GM21528 (cell line): ENCODE measurements around the gene JADE2.

Experiments
- ATAC-seq: cut with Tn5 transposase; IDR thresholded peaks from one replicate; pipeline ENCODE4 v1.9.1; 2021; ENCODE audit warnings: mild to moderate bottlenecking, moderate library complexity; ENCODE audit not compliant: unreplicated experiment, low FRiP score

The JADE2 gene

GRCh38 chr5:134527156-134527960 lies 1.9 kb downstream of the JADE2 start:
- ATAC-seq, result peak; percentile 34

DNA sequence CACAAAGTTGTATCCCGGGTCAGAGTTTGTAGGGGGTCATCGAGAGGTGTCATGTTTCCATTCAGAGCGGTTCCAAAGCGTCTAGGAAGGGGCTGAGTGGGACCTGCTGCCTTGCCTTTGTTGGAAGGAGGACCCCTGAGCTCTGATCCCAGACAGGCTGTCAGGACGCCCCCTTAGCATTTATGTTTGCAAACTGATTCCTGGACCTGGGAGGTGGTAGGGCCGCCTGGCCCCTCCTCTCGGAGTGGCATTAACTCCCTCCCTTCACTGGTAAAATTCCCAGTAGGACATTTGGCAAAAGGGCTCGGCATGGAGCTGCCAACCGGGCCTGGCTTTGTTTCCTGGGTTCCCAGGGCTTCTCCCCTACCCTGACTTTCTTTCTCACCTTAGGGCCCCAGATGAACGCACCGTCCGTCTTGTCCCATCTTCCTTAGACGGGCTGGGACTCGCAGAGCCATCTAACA lies 2.5 kb downstream of the JADE2 start:
- no peak for ATAC-seq

DNA sequence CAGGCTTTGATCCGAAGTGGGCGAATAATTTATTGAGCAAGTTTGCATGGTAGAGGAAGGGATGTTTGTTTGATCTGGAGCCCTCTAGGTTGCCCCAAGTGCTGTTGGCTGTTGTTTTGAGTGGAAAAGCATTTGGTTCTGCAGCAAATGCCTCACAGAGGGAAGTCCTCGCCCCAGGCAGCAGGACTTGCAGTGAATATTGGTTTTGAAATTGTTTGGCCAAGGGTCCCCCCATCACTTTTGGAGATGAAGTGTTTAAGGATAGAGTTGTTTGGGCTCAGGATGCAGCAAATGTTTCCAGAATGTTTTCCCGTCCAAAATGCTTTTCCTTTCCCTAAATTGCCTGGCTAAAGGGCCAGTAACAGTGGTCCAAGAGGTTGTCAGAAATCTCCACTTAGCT lies 3.1 kb downstream of the JADE2 start:
- ATAC-seq, result no peak

GRCh38 chr5:134529460-134529859 lies 4.0 kb downstream of the JADE2 start:
- no peak for ATAC-seq

DNA sequence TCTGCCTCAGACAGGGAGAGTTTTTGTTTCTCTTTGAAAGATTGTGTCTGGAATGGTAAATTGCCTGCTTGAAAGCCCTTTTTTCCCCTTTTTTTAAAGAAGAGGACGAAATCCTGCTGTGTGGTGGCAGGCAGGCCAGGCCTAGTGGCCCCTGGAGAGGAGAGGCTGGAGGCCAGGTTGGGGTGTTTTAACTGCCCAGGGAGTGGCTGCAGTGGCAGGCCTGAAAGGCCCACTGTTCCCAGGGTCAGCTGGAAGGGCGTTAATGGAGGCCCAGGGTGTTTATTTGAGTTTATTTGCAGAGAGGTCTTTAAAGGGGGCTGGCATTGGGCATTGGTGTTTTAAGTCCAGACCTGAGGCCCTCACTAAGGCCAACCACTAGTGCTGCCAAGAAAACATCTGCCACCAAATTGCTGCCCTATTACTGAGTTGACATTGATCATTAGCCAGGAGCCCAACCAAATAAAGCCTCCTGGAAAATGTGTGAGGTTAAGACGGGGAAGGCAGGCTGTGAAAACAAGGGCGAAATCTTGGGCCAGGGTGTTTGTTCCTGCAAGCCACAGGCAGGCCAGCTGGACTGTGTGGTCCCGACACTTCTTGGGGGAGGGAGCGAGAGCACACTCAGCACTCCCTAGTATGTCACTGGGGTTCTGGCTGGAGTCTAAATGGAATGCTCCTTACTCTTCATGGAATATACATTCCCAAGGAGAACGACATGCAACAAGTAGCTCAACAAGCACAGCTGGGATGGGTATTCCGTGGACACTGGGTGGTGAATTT lies 5.0 kb downstream of the JADE2 start:
- ATAC-seq, result no peak

DNA sequence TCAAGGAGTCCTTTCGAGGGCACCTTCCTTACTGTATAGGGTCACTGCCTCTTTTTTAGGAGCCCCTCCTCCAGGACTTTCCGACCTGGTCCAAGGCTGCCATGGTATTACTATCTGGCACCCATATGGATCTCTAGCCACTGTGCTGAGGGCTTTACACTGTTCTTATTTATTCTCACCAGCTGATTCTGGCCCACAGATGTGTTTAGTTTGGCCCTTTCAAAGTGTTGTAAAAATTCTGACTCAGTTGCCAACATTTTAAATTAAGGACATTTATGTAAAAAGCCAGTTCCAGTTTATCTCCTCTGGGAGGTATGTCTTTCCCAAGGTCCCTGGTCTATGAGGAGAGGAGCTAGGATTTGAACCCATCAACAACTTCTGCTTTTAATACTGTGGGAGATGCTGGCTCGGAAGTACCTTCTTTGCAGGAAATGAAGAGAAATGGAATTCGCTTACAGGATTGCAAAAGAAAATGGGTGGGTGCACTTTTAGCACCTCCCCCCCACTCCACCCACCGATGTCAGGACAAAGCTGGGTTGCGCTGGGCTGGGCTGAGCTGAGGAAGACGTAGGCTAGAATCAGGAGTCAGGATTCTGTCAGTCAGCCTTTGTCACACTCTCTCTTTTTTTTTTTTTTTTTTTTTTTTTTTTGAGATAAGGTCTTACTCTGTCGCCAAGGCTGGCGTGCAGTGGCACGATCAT lies 7.8 kb downstream of the JADE2 start:
- no peak for ATAC-seq

GRCh38 chr5:134534058-134534725 lies 8.7 kb downstream of the JADE2 start:
- ATAC-seq, result no peak

DNA sequence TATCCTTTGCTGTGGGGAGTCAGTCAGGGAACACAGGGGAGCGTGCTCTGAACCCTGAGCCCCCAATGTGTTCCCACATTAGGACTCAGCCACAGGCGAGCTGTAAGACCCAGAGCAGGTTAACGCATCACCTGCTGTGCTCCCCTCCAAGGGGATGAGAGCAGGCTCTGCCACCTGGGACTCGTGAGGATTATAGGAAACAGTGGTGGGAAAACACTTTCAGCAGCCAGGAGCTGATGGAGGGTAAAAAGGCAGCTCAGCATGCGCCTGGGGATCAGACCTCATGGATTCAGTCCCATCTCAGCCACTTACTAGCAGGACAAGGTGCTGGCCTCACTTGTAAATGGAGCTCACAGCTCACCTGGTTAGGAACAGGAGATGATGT lies 9.2 kb downstream of the JADE2 start:
- ATAC-seq, result no peak

DNA sequence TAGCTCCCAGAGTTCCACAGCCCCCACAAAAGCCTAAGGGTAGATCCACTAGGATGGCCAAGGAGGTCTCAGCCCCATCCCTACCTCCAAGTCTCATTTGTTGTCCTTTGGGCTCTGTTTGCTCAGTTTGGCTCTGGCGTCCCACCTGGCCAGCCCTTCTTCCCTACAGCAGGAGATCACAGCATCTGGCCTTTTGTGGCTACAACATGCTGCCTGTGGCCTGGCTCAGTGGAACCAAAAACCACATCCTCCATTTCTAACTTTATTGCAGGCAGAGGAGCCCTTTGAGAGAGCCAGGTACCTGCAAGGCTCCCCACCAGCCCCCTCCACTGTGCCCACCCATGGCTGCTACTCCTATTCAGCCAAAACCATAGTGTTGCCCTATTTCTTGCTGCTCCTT lies 11.4 kb downstream of the JADE2 start:
- ATAC-seq, result no peak

GRCh38 chr5:134537297-134537696 lies 11.8 kb downstream of the JADE2 start:
- no peak for ATAC-seq

- ATAC-seq, result no peak
Observed at GRCh38 chr5:134538296-134538695, 12.8 kb downstream of the JADE2 start.

GRCh38 chr5:134539732-134540131 lies 14.3 kb downstream of the JADE2 start:
- ATAC-seq, result no peak

GRCh38 chr5:134540747-134541733 lies 15.6 kb downstream of the JADE2 start:
- ATAC-seq, result no peak

GRCh38 chr5:134541736-134542376 lies 16.4 kb downstream of the JADE2 start:
- no peak for ATAC-seq

DNA sequence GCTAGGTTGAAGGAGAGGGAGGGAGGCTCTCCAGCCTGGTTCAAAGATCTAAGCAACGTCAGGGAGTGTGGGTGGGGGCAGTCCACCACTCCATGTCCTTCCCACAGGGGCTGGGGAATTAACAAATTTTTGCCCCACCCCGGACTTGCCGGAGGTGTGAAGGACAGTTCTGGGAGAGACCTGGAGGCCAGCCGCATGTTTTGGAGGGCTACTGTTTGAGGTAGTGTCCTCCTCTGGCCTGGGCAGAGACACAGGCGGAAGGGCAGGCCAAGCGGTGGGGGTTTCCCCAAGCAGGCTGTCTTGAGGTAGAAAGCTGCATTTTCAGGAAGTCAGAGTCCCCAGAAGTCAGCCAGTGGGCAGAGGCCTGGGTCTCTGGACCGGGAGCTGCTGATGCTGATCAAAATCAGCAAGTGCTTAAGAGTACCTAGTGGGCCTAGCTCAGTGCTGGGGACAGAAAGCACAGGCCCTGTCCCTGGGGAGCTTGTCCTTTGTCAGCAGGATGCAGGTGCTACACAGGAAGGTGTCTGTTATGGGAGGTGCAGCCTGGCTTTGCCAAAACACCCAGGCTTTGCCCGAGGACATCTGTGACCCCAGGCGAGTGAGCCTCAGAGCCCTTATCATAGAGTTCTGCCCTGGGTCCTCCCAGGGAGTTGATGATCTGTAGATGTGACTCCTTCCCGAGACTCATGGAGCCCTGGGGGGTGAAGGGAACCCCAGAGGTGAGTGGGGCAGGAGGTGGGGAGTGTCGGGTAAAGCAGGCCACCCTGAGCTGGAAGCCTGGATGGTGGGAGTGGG lies 18.5 kb downstream of the JADE2 start:
- ATAC-seq, result peak; percentile 49

DNA sequence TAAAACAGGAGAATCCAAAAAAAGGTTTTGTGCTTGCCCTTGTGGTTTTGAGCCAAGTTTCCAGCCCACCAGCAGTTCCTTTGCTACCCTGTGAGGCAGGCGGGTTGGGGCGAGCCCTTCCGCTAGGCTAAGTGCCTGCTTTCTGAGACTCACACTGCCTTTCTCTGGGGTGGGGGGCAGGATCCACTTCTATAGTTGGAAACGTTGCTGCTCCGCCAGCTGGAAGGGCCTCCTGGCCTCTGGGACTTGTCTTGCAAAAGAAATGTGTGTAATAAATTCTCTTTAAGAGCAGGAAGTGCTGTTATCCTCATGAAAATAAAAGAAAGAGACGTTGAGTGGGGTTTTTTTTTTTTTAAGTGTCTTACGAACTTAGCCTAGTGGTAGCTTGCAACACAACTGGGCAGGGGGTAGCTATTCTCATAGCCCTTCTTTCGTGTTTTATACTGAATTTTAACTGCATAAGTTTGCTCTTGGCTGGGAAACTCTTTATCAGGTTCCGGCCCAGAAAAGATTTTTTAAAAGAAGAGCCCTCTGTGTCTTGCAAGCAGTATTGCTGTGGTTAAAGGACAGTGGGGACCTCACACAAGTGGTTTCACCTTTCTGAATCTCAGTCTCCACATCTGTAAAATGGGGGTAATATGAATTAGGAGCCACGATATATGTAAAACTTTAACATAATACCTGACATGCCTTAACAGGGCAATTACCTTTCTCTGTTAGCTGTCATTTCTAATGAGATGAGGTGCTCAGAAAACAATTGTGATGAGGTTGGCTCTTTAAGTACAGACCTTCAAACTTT lies 19.8 kb downstream of the JADE2 start:
- ATAC-seq, result no peak

- no peak for ATAC-seq
Observed at GRCh38 chr5:134547066-134547465, 21.6 kb downstream of the JADE2 start.
